Posterior cingulate gyrus (tissue), 11 donors: Measurements from ENCODE around the gene CPNE4.
"Not testable (repeated sequence)": the region's sequence is repeated elsewhere in the genome, so short reads cannot be mapped to it uniquely, and the experiment has no call there.

Source experiments
- DNase-seq, 10 donors: peaks; one replicate each; pipeline versions ENCODE4 v3.0.0 to v3.0.0-alpha.2; 2020 to 2021; ENCODE audit warnings: mixed read lengths in 3 of 10
- intact Hi-C: fragments of 100-400 bp; cut with DNase I; formaldehyde crosslinking; loops from one replicate; pipeline ENCODE4 v1.15.1; 2023

Gene CPNE4

DNA sequence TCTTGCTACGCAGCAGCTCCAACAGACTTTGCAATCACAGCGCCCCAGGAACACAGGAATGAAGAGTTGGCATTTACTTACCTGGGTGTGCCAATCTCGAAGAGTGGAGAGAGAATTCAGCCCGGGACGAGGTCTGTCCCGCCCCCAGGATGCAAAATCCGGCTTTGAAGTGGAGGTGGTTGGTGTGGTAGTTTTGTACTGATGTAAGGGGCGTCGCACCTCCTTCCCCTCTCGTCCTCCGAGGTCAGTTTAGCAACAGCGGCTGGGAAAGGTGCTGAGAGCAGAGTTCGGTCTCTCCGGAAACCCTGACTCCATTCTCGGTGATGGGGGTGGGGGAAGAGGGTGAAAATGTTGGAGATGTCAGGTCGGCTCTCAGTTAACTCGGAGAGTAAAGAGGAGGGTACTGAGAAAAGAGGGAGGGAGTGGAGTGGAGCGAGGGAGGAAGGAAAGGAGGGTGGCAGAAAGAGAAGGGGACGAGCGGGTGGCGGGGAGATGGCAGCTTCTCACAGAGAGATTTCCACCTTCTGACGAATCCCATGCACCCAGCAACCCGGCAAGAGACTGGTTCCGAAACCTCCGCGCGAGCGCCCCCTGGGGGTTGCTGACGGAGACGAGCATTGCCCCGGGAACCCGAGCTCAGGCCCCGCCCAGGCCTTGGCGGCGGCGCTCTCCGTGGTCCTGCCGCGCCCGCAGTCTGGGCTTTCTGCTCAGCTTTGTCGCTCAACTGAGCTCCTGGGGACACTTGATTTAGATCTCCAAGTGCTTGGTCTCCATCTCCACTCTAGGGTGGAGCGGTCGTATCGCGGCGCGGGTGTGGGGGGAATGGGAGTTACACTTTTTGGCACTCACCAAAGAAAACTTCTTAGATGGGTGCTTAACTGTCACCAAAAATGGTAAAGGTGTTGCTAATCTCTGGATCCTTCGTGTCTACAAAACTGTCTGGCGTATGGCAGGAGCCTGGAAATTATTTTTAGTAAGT lies at the start of gene CPNE4:
Gene CPNE4, minus strand, starts transcription at position 529 of the 979 bp plus-strand sequence.
- peak; percentile 75 to 98 (median 88) for DNase-seq
- intact Hi-C loops, result no loop called here

DNA sequence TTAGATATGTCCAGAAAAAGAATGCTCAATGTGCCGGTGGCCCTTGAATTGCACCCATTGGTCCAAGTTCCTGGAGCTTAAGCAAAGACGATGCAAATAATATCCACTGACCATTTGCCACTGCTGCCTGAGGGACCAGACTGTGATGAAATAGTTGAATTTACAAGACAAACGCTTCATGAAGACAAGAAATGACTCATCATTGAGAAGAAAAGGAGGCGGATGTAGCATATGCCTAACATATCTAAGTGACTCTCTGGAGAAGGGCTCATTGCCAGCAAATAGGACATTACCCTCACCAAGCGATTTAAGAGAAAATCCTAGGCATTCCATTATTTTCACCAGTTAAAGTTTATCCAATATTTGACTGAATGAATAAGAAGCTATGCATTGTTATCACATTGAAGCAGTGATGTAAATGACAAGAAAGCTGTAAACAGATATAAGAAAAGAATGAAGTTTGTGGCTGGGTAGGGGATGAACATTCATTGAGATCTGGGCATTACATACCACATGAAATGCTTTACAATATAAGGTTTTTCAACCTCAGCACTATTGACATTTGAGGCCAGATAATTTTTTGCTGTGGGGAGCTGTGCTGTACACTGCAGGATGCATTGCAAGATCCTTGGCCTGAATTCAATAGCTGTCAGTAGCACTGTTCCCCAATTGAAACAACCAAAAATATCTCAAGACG lies 48.9 kb upstream of the CPNE4 start:
- intact Hi-C loops, result no loop called here

DNA sequence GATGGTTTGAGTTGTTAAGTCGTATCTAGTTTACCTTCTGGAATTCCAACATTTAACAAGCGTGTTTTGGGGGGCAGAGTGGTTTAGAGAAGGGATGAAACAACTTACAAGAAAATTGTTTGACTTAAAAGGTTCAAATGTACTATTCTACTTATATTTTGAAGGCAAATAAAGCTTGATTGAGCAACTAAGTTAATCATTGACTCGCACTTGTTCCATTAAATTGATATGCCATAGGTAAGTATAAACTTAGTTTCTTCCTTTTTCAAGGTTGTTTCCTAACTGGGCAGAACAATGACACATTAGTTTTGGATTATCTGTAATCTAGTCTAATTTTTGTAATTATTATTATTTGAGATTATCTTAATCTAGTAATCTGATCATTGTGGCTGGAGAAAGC lies 48.3 kb upstream of the CPNE4 start:
- intact Hi-C loops, result no loop called here
- DNase-seq, result no peak

More for the DNA sequence above, 48.9 kb upstream of the CPNE4 start:
- DNase-seq, result no peak

DNA sequence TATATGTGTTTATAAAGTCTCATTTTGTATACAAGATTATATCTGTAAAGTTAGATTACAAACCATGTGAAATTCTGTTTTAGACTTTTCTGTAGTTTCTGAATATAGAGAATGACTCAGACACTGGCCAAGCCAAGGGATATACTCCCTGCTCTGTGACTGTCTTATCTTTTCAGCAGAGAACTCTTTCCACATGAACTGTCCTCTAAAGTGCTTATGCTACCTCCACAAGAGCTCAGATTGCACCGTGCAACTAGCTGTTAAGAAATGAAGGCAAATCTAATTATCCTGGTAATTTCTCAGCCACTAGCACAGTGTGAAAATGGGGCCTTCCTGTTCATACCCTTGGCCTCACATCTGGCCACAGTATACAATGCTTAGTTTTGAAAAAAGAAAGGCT lies 44.3 kb upstream of the CPNE4 start:
- no peak for DNase-seq
- intact Hi-C loops, result no loop called here

DNA sequence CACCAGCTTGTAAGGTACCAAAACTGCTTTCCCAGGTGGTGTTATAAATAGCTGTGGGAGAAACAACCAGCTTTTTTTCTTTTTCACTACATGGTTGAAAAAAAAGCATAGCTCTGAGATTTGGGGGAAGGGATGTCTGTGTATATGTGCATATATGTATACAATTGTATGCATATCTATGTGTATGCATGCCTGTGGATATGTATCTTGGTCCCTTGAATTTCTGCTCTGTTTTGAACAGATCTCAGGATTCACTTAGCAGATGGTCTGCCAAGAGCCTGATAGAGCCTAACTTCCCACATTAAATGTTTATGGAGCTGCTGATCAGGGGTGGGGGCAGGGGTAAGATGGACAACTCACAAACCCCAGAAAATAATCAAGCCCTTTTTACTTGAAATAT lies 39.0 kb upstream of the CPNE4 start:
- no peak for DNase-seq
- intact Hi-C loops, result no loop called here

DNA sequence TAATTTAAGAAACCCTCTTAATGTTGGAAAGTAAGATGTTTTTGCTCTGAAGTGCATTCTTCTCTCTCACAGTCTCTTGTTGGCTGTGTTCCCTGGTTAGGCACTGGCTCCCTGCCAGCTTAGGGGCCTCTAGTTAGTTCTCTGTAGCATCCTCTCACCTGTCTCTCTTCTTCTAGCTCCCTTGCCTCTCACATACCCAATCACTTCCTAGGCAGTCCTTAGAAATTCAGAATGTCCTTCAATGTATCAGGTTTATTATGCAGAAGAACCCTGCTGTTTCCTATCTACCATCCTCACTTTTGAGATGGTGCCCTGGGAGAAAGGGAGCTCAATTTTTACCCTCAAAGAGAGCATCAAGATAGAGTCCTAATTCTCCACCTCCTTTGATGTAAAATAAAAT lies 36.2 kb upstream of the CPNE4 start:
- intact Hi-C loops, result no loop called here
- DNase-seq, result peak in 2 of 10 donors; percentile 6 to 55

DNA sequence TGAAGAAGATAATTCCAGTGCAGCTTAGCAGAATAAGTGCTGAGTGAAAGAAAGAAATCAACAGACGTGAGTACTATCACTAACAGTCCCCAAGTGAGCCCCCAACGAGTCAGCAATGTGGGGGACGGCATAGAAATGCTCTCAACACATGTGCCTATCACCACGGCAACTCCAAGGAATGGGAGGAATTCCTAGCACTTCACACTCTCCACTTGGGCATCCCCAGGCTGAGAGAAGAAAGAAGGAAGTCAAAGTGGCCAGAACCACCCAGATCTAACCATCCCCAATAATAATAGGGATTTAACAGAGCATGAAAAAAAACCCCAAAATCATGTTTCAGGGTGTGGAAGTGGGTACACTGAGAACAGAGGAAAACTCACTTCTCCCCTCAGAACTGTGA lies 29.3 kb upstream of the CPNE4 start:
- no peak for DNase-seq
- intact Hi-C loops, result no loop called here

DNA sequence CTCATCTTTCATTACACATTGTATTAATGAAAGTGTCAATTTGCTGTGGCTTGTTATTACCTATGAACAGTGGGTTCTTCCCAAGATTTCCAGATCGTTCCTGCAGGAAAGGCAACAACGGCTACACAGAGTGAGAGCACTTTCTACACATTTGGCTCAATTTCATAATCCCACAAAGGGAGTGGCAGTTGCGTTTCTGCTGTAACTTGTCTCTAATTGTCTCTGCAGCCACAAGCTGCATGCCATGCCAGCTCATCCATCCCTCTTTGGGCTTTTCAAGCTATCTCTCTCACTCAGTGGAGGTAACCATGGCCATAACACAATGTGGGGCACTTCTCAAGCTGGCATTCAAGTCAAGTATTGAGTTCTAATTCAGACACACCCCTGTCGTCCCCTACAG lies 27.7 kb upstream of the CPNE4 start:
- intact Hi-C loops, result no loop called here
- no peak for DNase-seq

DNA sequence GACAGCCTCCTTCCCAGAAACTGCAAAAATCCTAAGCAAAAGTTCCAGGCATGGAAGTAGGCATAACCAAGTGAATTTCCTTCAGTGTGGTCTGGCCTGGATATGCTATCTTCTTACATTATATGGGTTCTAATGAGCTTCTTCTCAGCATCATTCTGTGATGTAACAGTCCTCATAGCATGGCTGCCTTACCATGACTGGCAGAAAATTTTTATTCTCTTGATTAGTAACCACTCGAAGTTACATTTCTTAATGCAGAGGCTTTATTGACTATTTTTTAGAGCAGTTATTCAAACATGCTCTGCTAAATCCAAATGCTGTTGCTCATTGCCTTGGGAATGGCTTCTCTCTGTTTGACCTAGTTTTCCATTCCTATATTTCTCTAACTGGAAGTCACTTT lies 21.1 kb upstream of the CPNE4 start:
- intact Hi-C loops, result no loop called here
- no peak for DNase-seq

DNA sequence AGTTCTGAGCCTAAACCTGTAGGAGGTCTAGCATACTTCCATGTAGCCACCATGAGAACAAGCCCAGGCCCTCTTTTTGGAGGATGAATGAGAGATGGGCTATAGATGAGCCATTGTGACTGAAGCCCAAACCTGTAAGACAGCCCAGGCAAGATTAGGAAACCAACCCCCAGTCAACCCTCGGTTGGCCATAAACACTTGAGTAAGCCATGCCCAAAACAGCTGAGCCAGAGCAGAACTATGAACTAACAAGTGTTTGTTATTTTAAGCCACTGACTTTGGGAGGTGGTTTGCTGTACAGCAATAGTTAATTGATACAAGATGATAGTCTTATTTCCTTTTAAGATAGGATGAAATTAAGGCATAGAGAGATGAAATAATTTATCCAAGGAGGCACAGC lies 12.4 kb upstream of the CPNE4 start:
- DNase-seq, result no peak
- intact Hi-C loops, result no loop called here

DNA sequence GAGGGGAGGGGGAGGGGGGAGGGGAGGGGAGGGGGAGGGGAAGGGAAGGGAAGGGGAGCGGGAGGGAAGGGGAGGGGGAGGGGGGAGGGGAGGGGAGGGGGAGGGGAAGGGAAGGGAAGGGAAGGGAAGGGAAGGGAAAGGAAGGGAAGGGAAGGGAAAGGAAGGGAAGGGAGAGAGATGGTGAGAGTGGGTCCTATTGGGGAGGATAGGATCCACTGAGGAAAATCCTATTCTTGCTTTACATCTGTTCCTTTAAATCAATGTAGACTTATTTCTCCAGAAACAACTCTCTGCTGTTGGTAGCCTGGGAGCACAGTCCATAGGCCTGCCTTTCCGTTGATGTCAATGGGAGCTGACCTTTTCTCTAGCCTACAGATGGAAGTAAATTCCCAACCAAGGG lies 10.1 kb upstream of the CPNE4 start:
- DNase-seq, intact Hi-C loops: not testable (repeated sequence)

DNA sequence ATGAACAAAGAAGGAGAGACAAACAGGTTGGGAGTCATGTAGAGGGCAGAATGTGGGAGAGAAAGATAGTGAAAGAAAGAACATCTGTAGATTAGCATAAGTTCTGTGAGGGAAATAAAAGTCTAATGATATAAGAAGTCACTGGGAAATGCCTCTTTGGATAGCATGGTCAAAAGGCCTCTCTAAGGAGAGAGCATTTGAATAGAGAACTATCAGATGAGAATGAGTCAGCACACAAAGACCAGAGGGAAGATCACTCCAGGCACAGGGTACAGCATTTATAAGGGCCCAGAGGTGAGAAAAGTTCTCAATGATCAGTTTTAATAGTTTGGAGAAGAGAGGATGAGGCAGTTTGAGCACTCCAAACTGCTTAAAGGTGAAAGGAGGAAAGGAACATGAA lies 7.9 kb upstream of the CPNE4 start:
- DNase-seq, result no peak
- intact Hi-C loops, result no loop called here

DNA sequence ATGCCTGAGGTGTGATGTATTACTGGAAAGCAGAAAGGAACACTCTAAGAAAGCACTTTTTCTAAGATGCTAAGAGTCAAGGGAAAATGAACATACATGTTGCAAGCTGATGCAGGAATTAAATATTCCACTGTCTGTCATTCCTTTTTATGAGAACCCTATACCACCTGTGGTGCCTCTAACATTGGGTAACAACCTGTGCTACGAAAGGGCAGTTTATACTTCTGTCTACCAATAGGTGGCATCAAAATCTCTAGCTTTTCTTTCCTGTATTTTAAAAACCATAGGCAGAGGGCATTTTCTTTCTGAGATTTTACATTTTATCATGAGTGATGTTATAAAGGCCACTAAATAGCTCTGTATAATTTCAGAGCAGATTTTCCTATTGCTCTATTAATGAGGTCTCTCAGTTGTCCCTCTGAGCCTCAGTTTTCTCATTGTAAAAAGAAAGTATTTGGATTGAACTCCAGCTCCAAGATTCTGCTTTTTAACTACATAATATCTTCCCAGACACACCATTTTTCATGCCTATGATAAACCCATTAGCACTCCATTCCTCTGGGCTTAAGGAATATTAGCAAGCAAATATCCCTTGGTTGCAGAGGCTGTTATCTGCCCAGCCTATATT lies 3.5 kb upstream of the CPNE4 start:
- intact Hi-C loops, result loop anchor here (2.0 kb wide), 1 partner anchor 142 kb away; no protein-coding TSS in a partner anchor

DNA sequence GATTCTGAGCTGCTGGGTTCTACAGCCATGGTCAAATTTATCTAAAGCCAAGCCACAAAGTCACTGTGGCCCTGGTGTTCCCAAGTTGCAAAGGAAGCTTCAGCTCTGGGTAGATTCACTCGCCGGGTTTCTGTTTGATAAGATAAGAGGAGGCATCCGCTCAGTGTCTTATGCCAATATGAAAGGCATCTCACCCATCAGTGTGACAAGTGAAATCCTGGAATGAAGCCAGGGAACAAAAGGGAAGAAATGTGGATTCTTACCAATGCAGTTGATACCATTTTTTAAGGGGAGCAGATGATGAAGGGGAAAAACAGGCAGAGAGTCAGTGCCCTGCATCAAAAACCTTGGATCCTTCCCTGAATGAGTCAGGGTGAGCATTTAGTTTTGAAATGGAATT lies 2.8 kb upstream of the CPNE4 start:
- intact Hi-C loops, result no loop called here
- no peak for DNase-seq

More for the DNA sequence above, 3.5 kb upstream of the CPNE4 start:
- no peak for DNase-seq

DNA sequence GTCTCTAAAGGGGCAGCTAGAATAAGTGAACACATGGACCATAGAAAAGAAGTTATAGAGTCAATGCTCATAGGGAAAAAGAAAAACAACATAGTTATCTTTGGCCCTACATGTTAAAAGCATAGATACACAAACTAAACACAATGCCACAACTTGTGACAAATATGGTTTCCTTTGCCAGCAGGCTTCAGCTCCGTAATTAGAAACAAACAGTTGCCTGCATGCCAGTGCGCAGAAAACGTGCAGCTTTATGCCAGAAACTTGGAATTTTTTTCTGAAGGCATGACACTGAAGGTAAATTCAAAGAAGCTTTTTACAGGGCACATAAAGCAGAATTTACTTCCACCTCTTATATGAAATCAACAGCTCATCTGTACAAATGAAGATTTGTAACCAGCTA lies 2.2 kb upstream of the CPNE4 start:
- intact Hi-C loops, result no loop called here
- no peak for DNase-seq

DNA sequence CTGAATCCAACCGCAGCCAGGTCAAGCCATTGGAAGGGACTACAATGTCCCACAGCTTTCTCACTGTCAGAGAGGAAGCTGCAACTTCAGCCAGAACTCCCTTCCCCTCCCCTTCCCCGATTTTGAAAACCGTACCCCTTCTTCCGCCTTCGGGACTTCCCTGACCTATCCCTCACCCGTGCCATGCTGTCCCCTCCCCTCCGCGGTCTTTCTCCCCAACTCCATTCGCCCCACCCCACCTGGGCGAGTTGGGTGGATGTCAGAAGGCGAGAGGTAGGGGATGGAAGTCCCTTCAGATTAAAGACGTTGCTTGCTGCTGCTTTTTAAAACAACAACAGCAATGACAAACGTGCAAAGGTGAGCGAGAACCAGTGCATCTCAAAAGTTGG lies 723 bp downstream of the CPNE4 start:
- DNase-seq, result no peak
- intact Hi-C loops, result no loop called here

DNA sequence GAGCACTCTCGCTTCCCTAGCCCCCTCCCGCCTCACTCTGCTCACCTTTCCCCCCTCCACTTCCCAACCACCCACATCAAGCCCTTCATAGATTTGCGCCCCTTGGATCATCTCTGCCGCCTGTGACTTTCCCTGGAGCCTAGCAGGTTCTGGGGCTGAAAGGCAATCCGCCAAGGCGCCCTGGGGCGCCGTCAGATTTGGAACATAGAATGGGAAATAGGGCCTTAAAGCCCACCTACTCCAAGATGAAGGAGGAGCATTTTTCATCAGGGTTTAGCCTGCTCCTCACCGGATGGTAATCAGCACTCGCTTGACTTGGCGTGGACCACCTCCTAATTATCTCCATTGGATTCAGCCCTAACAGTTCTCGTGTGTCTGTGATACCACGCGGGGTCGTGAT lies 1.3 kb downstream of the CPNE4 start:
- intact Hi-C loops, result no loop called here
- DNase-seq, result no peak

DNA sequence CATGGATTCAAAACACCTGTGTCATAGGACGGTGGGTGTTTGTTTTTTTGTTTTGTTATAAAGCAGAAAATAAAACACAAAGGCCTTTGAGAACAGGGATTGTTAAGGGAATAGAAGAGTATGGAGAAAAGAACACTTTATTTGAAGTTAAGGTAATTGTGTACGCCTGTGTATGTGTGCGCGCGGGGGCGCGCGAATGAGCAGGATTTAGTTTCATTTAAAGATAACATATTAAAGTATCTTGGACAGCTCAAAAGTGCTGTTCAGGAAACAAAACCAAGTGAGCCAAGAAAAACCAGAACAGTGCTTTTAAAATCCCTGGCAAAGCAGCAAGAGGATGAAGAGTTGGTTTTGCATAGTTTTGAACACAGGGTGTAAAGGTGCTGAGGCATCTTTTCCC lies 1.9 kb downstream of the CPNE4 start:
- DNase-seq, result peak in 2 of 10 donors; percentile 19 to 74
- intact Hi-C loops, result no loop called here

DNA sequence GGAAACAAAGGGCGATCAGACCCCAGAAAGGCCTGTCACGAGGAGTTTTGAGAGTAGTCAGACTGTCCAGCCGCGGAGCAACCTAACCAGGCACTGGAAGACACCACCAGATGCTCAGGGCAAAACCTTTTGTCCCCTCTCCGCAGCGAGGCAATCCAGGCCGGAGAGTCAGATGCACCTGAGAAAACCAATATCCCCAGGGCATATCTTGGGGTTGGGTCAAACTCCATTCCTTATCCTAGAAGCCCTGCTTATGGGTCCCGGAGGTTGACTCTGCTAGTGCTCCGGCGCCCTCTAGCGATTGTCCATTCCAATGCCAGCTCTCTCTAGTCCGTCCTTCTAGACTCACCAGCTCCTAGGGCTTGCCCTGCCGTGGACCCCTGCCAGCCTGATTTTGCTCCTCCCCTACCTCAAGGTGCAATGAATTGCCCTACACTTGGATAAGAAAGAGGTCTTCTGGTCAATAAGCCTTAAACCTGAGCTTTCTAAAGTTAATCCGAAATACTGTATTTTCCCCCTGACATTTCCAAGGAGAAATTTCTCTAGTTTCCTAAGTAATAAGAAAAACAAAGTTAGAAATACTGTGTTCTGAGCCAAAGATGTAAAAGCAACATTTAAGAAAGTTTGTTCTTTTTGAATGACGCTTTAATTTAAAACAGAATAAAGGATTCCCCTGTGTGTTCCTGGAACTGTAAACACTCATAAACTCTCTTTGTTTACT lies 5.5 kb downstream of the CPNE4 start:
- peak; percentile 71 to 97 (median 86) for DNase-seq
- intact Hi-C loops, result loop anchor here (1.0 to 5.0 kb wide), 3 partner anchors 235 to 997 kb away; no protein-coding TSS in a partner anchor

DNA sequence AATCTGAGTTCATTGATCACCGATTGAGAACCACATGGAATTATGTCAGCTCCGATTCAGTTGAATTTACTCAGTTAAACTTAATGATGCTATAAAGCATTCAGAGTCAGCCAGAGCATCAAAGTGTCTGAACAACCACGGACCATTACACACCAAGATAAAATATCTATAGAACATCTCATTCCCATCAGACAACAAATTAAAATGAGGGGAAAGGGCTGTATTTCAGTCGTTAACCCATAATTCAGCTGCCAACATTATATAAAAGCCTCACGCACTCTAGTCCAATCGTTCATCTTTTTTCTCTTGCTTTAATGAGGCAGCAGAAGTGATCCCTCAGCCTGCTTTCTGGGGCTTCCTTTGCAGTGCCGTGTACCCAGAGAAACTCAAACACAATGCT lies 11.9 kb downstream of the CPNE4 start:
- no peak for DNase-seq
- intact Hi-C loops, result no loop called here
